AG04449 (cell line): ENCODE measurements around the gene CPT1C.

ENCODE experiments used
- CTCF ChIA-PET: fragments of 350-600 bp; formaldehyde crosslinking; extraction: SDS; loops from one replicate; lab custom pipeline; 2021; ENCODE audit warnings: antibody characterized with exemption; lab: Yijun Ruan, JAX
- POLR2A ChIA-PET: fragments of 400-600, 350-600 bp; formaldehyde crosslinking; extraction: SDS; loops from one replicate; lab custom pipeline; 2020; ENCODE audit warnings: antibody characterized with exemption, inconsistent platforms; lab: Yijun Ruan, JAX
- DNase-seq: peaks from one replicate; pipeline ENCODE4 v3.0.0-alpha.2; 2010; ENCODE audit warnings: low read depth, low spot score
- H3K4me3 ChIP-seq: 2 replicates; pipeline ENCODE4 v1.5.1; 2011; ENCODE audit warnings: low read depth, mild to moderate bottlenecking, control low read depth, low read length
- TF ChIP-seq, protein P1 (sequence below): IDR thresholded peaks from one replicate; pipeline ENCODE4 v1.5.1; 2011; ENCODE audit warnings: mild to moderate bottlenecking, moderate library complexity, low read length, control low read depth, inconsistent platforms; ENCODE audit not compliant: insufficient read depth; ENCODE audit errors: missing control alignments

Gene CPT1C

DNA sequence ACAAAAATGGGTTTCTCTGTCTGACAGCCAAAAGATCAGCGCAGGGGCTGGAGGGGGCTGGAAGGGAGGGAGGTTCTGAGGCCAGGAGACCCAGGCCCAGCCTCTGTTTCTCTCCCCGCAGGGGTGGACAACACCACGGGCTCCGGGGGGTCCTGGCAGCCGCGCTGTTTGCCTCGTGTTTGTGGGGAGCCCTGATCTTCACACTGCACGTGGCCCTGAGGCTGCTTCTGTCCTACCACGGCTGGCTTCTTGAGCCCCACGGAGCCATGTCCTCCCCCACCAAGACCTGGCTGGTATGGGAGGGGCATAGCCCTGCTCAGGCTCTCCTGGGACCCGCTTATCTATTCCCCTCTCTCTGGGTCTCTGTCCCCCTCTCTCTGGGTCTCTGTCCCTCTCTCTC is 9.6 kb downstream of the CPT1C start:
- DNase-seq, result no peak
- ChIA-PET CTCF (interaction anchor here (1.0 to 1.6 kb wide), 2 partner anchors 13 to 17 kb away, joined by 4 to 5 read pairs; no protein-coding TSS in a partner anchor), POLR2A (no interaction called here)
- TF ChIP-seq, protein P1, sequence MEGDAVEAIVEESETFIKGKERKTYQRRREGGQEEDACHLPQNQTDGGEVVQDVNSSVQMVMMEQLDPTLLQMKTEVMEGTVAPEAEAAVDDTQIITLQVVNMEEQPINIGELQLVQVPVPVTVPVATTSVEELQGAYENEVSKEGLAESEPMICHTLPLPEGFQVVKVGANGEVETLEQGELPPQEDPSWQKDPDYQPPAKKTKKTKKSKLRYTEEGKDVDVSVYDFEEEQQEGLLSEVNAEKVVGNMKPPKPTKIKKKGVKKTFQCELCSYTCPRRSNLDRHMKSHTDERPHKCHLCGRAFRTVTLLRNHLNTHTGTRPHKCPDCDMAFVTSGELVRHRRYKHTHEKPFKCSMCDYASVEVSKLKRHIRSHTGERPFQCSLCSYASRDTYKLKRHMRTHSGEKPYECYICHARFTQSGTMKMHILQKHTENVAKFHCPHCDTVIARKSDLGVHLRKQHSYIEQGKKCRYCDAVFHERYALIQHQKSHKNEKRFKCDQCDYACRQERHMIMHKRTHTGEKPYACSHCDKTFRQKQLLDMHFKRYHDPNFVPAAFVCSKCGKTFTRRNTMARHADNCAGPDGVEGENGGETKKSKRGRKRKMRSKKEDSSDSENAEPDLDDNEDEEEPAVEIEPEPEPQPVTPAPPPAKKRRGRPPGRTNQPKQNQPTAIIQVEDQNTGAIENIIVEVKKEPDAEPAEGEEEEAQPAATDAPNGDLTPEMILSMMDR, result no peak
- H3K4me3 ChIP-seq, result no peak overlapping the region

DNA sequence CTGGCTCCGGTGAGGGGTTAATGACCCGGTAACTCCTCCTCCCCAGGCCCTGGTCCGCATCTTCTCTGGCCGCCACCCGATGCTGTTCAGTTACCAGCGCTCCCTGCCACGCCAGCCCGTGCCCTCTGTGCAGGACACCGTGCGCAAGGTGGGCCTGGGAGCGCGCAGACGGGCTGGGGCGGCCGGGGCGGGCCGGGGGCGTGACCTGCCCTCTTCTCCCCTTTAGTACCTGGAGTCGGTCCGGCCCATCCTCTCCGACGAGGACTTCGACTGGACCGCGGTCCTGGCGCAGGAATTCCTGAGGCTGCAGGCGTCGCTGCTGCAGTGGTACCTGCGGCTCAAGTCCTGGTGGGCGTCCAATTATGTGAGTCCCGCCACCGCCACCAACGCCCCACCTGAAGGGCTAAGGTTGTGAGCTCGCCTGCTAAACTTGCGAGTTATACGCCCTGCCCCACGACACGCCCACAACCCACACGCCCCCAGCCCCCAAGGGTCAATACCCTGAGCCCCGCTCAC is 10.4 kb downstream of the CPT1C start:
- H3K4me3 ChIP-seq, result no peak overlapping the region
- no peak for DNase-seq
- POLR2A ChIA-PET, result no interaction called here
- TF ChIP-seq, protein P1, result no peak
- CTCF ChIA-PET, result interaction anchor here (4.7 kb wide), 1 partner anchor 16 kb away, joined by 25 read pairs; no protein-coding TSS in a partner anchor

DNA sequence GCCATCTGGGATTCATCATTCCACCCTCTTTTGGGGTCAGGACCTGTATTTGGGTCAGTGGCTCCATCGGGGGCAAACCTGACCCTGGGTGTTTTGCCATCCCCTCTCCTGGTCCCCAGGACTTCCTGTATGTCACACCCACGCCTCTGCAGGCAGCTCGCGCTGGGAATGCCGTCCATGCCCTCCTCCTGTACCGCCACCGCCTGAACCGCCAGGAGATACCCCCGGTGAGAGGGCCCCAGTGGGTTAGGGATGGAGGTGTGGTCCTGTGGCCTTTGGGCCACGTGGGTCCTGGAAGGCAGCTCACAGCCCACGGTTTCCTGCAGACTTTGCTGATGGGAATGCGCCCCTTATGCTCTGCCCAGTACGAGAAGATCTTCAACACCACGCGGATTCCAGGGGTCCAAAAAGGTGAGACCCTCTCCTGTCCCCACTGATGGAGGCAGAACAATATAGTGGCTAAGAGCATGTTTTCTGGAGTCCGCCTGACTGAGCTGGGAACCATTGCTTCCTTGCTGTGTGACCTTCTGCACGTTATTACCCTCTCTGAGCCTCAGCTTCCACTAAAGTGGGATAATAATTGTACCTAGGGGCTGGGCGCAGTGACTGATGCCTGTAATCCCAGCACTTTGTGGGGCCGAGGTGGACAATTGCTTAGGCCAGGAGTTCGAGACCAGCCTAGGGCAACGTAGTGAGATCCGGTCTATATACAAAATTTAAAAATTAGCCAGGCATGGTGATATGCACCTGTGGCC is 14.1 kb downstream of the CPT1C start:
- H3K4me3 ChIP-seq, result no peak overlapping the region
- TF ChIP-seq, protein P1, result no peak
- POLR2A ChIA-PET, result no interaction called here
- CTCF ChIA-PET, result interaction anchor here (0.7 to 4.7 kb wide), 2 partner anchors 13 to 24 kb away, joined by 3 to 25 read pairs; no protein-coding TSS in a partner anchor
- no peak for DNase-seq

DNA sequence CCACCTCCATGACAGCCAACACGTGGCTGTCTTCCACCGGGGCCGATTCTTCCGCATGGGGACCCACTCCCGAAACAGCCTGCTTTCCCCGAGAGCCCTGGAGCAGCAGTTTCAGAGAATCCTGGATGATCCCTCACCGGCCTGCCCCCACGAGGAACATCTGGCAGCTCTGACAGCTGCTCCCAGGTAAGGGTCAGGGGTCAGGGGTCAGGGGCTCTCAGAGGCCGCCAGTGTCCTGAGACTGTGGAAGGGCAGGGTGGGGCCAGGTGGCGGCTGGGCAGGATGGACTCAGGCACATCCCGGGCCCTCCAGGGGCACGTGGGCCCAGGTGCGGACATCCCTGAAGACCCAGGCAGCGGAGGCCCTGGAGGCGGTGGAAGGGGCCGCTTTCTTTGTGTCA is 15.0 kb downstream of the CPT1C start:
- ChIA-PET CTCF (interaction anchor here (4.7 kb wide), 1 partner anchor 12 kb away, joined by 25 read pairs; no protein-coding TSS in a partner anchor), POLR2A (no interaction called here)
- no peak for DNase-seq
- H3K4me3 ChIP-seq, result no peak overlapping the region
- TF ChIP-seq, protein P1, result no peak

DNA sequence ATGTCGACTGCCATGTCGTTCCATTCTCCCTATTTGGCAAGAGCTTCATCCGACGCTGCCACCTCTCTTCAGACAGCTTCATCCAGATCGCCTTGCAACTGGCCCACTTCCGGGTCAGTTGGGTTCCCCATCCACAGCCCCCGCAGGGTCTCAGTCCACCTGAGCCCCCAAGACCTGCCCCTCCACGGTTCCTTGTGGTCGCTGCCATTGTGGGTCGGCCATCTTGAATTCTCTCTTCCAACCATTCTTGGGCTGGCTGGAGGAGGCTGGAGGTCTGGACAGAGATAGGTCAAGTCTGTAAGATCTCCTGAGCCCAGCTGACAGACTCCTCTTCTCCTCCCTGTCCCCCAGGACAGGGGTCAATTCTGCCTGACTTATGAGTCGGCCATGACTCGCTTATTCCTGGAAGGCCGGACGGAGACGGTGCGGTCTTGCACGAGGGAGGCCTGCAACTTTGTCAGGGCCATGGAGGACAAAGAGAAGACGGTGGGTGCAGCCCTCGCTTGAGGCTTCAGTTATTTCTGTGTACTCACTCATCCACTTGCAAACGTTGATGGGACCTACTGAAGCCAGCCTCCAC is 19.5 kb downstream of the CPT1C start:
- TF ChIP-seq, protein P1, result no peak
- no peak for DNase-seq
- POLR2A ChIA-PET, result no interaction called here
- no peak overlapping the region for H3K4me3 ChIP-seq
- CTCF ChIA-PET, result interaction anchor here (0.6 to 1.3 kb wide), 3 partner anchors 12 to 29 kb away, joined by 3 to 4 read pairs (median 4); no protein-coding TSS in a partner anchor

DNA sequence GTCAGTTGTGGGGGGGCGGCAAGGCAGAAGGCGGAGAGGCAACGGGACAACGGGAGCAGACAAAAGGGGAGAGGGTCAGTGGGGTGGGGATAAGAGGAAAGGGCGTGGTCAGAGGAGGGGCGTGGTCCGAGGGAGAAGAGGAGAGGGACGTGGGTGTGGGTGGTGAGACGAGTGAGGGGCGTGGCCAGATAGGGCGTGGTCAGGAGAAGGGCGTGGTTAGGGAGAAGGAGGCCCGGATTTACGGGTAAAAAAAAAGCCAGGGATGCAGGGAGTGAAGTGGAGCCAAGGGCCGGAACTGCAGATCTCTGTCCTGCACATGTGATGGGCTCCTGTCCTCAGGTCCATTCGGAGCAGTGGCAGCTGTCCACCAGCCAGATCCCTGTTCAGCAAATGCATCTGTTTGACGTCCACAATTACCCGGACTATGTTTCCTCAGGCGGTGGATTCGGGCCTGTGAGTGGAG is 21.5 kb downstream of the CPT1C start:
- DNase-seq, result no peak
- ChIA-PET CTCF (interaction anchor here (1.0 to 1.3 kb wide), 2 partner anchors 8 to 19 kb away, joined by 3 read pairs; no protein-coding TSS in a partner anchor), POLR2A (no interaction called here)
- TF ChIP-seq, protein P1, result no peak
- no peak overlapping the region for H3K4me3 ChIP-seq
